Loucy (cell line): Measurements from ENCODE around the gene ARMH2.

ENCODE experiments used
- CTCF ChIP-seq: fragments of 200-600 bp; sonication (generic); conservative IDR thresholded peaks from 2 replicates; pipeline ENCODE4 v1.5.1; 2014; ENCODE audit warnings: mild to moderate bottlenecking, antibody characterized with exemption, low read length
- EZH2phosphoT487 ChIP-seq: fragments of 200-600 bp; IDR thresholded peaks from 2 replicates; pipeline ENCODE4 v1.6.1; 2018; ENCODE audit warnings: antibody characterized with exemption, mild to moderate bottlenecking, moderate library complexity, borderline replicate concordance

GRCh38 chr6:24797596-24798216, 1.0 kb downstream of the ARMH2 start:
- TF ChIP-seq CTCF = no peak
- TF ChIP-seq EZH2phosphoT487 = no peak
